ENCODE data around the gene KCNJ15.
A peak's percentile ranks its signal among the peaks of the same experiment; 100 is the strongest.
"Not testable (repeated sequence)": the region's sequence is repeated elsewhere in the genome, so short reads cannot be mapped to it uniquely, and the experiment has no call there.

The KCNJ15 gene

GRCh38 chr21:38244885-38245869, 11.6 kb upstream of the KCNJ15 start:
- peak; percentile 9 for DNase-seq (ENCODE audit: low read depth)

GRCh38 chr21:38246511-38246910, 10.3 kb upstream of the KCNJ15 start:
- DNase-seq (ENCODE audit: low read depth): no peak

GRCh38 chr21:38247054-38247453, 9.7 kb upstream of the KCNJ15 start:
- not testable (repeated sequence) for DNase-seq (ENCODE audit: low read depth)

- no peak for DNase-seq (ENCODE audit: low read depth)
These were observed 8.9 kb upstream of the KCNJ15 start for GRCh38 chr21:38247738-38248510.

- DNase-seq (ENCODE audit: low read depth): no peak
These were observed 7.5 kb upstream of the KCNJ15 start for GRCh38 chr21:38249256-38249655.

GRCh38 chr21:38249696-38250278, 7.0 kb upstream of the KCNJ15 start:
- DNase-seq (ENCODE audit: low read depth): no peak

GRCh38 chr21:38250991-38251418, 5.8 kb upstream of the KCNJ15 start:
- DNase-seq (ENCODE audit: low read depth): no peak

GRCh38 chr21:38254970-38255369, 1.8 kb upstream of the KCNJ15 start:
- DNase-seq (ENCODE audit: low read depth): no peak

- no peak for DNase-seq (ENCODE audit: low read depth)
These were observed 1.1 kb upstream of the KCNJ15 start for GRCh38 chr21:38255571-38256117.

- no peak for DNase-seq (ENCODE audit: low read depth)
These were observed 876 bp downstream of the KCNJ15 start for GRCh38 chr21:38257667-38258066.

GRCh38 chr21:38258521-38259485, 2.0 kb downstream of the KCNJ15 start:
- no peak for DNase-seq (ENCODE audit: low read depth)

- no peak for DNase-seq (ENCODE audit: low read depth)
These were observed 2.9 kb downstream of the KCNJ15 start for GRCh38 chr21:38259665-38260064.

GRCh38 chr21:38260426-38260825, 3.6 kb downstream of the KCNJ15 start:
- no peak for DNase-seq (ENCODE audit: low read depth)

GRCh38 chr21:38261851-38262250, 5.1 kb downstream of the KCNJ15 start:
- no peak for DNase-seq (ENCODE audit: low read depth)

GRCh38 chr21:38263493-38263892, 6.7 kb downstream of the KCNJ15 start:
- DNase-seq (ENCODE audit: low read depth): no peak

GRCh38 chr21:38264571-38264970, 7.8 kb downstream of the KCNJ15 start:
- DNase-seq (ENCODE audit: low read depth): no peak

- DNase-seq (ENCODE audit: low read depth): no peak
These were observed 8.4 kb downstream of the KCNJ15 start for GRCh38 chr21:38265166-38265565.

- no peak for DNase-seq (ENCODE audit: low read depth)
These were observed 9.9 kb downstream of the KCNJ15 start for GRCh38 chr21:38266732-38267131.

- DNase-seq (ENCODE audit: low read depth): no peak
These were observed 10.5 kb downstream of the KCNJ15 start for GRCh38 chr21:38267136-38267755.

- DNase-seq (ENCODE audit: low read depth): no peak
These were observed 11.4 kb downstream of the KCNJ15 start for GRCh38 chr21:38267991-38268863.
